Measurements from ENCODE around the gene THEMIS. TPM values are rescaled to one million over a fixed set of nuclear protein-coding genes. Genes with fewer than 3 reads are reported as not detected.

Gene THEMIS
- total RNA-seq, 1 experiment from 2014 or later = not detected

DNA sequence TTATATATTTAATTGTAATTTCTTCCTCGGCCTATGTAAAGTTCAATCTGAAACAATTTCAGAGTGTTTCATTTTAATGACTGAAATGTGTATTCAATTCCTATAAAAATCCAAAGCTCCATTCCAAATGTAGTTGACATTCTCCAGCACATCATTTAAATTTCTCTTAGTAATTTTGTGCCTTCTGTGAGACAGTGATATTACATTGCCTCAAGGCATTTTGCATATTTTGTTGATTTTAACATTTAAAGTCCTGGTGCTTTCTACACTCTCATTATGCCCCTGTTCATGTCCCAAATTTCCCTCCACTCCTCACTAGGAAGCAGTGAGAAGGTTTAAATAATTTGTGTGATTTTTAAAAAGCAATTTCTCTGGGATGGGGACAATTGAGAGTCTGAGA lies 34.1 kb upstream of the THEMIS start (continued):
- no peak for TF ChIP-seq MYBL2 (CRISPR knock-in tag; IDR thresholded peaks at IDR 0.05)
- no peak for TF ChIP-seq NR1H2 (CRISPR knock-in tag; IDR thresholded peaks at IDR 0.05)

DNA sequence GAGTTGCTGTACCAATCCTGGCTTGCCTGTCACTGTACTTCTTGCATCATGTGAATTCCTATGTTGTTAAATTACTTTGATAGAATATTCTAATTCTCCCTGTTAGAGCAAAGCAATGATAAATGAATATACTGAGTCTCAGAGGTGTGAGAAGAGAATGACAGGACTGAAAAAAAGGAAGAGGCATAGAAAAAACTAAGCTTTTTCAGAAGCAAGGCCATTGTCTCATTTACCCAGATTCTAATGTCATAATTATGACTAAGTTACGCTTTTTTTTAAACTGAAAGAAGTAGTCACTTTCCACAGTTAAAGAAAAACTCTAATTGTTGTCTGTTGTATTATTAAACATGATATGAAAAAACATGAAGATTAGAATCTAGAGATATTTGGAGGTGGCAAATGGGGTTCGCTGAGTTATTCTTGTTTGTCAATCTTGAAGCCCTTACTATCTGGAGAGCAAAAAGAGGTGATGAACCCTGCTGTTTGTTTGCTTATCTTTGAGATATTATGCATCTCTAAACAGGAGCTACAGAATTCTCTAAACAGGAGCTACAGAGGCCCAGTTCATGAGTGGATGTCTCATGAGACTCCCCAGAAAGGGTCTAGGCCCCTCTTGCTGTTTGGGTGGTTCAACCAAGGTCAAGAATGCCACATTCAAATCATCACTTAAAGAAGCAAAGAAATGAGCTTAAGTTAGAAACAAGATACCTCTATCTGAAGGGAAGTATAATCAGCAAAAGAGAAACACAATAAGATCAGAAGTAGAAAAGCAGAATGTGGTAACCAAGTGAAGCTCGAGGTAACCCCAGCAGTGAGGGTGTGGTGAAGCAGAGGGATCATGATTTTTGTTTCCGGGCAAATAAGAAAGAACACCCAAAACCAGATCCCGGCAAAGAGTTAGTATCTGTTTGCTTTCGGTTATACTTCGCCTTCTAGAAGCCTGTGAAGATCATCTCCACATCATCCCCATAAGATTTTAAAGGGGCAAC lies 33.3 kb upstream of the THEMIS start:
- Mint-ChIP-seq H3K36me3 (peaks cover 12% of the 10 kb centered on the region), H3K27me3 (ENCODE audit: low read depth) (no peaks in the 10 kb centered on the region), H3K9me3 (peaks cover 20% of the 10 kb centered on the region), H3K4me3 (no peak overlapping the region), H3K4me1 (no peaks in the 10 kb centered on the region), H3K27ac (no peak overlapping the region)
- no peak for ATAC-seq
- no peak for DNase-seq (ENCODE audit: low spot score)
- CTCF ChIA-PET = no interaction called here
- TF ChIP-seq STAT6 (CRISPR knock-in tag; conservative IDR thresholded peaks at IDR 0.05; ENCODE audit: low read depth) = no peak
- TF ChIP-seq, protein P1, sequence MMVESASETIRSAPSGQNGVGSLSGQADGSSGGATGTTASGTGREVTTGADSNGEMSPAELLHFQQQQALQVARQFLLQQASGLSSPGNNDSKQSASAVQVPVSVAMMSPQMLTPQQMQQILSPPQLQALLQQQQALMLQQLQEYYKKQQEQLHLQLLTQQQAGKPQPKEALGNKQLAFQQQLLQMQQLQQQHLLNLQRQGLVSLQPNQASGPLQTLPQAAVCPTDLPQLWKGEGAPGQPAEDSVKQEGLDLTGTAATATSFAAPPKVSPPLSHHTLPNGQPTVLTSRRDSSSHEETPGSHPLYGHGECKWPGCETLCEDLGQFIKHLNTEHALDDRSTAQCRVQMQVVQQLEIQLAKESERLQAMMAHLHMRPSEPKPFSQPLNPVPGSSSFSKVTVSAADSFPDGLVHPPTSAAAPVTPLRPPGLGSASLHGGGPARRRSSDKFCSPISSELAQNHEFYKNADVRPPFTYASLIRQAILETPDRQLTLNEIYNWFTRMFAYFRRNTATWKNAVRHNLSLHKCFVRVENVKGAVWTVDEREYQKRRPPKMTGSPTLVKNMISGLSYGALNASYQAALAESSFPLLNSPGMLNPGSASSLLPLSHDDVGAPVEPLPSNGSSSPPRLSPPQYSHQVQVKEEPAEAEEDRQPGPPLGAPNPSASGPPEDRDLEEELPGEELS (CRISPR knock-in tag; IDR thresholded peaks at IDR 0.05) = no peak
- TF ChIP-seq USF1 (CRISPR knock-in tag; IDR thresholded peaks at IDR 0.05) = no peak
- no peak for TF ChIP-seq NR2C2 (CRISPR knock-in tag; IDR thresholded peaks at IDR 0.05)
- no peak for TF ChIP-seq IRF1 (CRISPR knock-in tag; IDR thresholded peaks at IDR 0.05)
- TF ChIP-seq, protein P2, sequence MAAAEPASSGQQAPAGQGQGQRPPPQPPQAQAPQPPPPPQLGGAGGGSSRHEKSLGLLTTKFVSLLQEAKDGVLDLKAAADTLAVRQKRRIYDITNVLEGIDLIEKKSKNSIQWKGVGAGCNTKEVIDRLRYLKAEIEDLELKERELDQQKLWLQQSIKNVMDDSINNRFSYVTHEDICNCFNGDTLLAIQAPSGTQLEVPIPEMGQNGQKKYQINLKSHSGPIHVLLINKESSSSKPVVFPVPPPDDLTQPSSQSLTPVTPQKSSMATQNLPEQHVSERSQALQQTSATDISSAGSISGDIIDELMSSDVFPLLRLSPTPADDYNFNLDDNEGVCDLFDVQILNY (CRISPR knock-in tag; IDR thresholded peaks at IDR 0.05) = no peak
- no peak for TF ChIP-seq TCF7 (CRISPR knock-in tag; IDR thresholded peaks at IDR 0.05; ENCODE audit: low read depth)
- TF ChIP-seq CBFB (CRISPR knock-in tag; IDR thresholded peaks at IDR 0.05; ENCODE audit: low read depth) = no peak
- TF ChIP-seq ATF1 (CRISPR knock-in tag; IDR thresholded peaks at IDR 0.05) = no peak
- TF ChIP-seq ZNF425 (CRISPR knock-in tag; conservative IDR thresholded peaks at IDR 0.05) = no peak
- TF ChIP-seq NR3C1 (CRISPR knock-in tag; conservative IDR thresholded peaks at IDR 0.05; ENCODE audit: low read depth) = no peak
- TF ChIP-seq, protein P3, sequence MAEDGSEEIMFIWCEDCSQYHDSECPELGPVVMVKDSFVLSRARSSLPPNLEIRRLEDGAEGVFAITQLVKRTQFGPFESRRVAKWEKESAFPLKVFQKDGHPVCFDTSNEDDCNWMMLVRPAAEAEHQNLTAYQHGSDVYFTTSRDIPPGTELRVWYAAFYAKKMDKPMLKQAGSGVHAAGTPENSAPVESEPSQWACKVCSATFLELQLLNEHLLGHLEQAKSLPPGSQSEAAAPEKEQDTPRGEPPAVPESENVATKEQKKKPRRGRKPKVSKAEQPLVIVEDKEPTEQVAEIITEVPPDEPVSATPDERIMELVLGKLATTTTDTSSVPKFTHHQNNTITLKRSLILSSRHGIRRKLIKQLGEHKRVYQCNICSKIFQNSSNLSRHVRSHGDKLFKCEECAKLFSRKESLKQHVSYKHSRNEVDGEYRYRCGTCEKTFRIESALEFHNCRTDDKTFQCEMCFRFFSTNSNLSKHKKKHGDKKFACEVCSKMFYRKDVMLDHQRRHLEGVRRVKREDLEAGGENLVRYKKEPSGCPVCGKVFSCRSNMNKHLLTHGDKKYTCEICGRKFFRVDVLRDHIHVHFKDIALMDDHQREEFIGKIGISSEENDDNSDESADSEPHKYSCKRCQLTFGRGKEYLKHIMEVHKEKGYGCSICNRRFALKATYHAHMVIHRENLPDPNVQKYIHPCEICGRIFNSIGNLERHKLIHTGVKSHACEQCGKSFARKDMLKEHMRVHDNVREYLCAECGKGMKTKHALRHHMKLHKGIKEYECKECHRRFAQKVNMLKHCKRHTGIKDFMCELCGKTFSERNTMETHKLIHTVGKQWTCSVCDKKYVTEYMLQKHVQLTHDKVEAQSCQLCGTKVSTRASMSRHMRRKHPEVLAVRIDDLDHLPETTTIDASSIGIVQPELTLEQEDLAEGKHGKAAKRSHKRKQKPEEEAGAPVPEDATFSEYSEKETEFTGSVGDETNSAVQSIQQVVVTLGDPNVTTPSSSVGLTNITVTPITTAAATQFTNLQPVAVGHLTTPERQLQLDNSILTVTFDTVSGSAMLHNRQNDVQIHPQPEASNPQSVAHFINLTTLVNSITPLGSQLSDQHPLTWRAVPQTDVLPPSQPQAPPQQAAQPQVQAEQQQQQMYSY (CRISPR knock-in tag; IDR thresholded peaks at IDR 0.05) = no peak
- POLR2A ChIA-PET = no interaction called here
